NT2/D1 (cell line): ENCODE data around the gene ATP8B4.

ENCODE experiments used
- DNase-seq: peaks from one replicate; pipeline ENCODE4 v3.0.0-alpha.2; 2011; ENCODE audit warnings: low read depth, low spot score
- H3K27me3 ChIP-seq: 2 replicates; pipeline ENCODE4 v1.6.0; 2011; ENCODE audit warnings: mild to moderate bottlenecking; ENCODE audit not compliant: insufficient read length, insufficient read depth
- H3K36me3 ChIP-seq: 2 replicates; pipeline ENCODE4 v1.6.1; 2011; ENCODE audit warnings: mild to moderate bottlenecking, low read length, mixed read lengths; ENCODE audit not compliant: insufficient read depth, insufficient read length
- H3K4me1 ChIP-seq: 2 replicates; pipeline ENCODE4 v1.5.1; 2011; ENCODE audit not compliant: insufficient read depth, insufficient read length
- H3K4me3 ChIP-seq: 2 replicates; pipeline ENCODE4 v1.5.1; 2011; ENCODE audit warnings: low read depth; ENCODE audit not compliant: insufficient read length
- H3K9ac ChIP-seq: 2 replicates; pipeline ENCODE4 v1.6.0; 2011; ENCODE audit warnings: low read depth; ENCODE audit not compliant: insufficient read length
- H3K9me3 ChIP-seq: 2 replicates; pipeline ENCODE4 v1.5.1; 2011; ENCODE audit warnings: mild to moderate bottlenecking, low read length; ENCODE audit not compliant: insufficient read depth
- SUZ12 ChIP-seq: IDR thresholded peaks from 2 replicates; pipeline ENCODE4 v1.6.1; 2011; ENCODE audit not compliant: insufficient read length, insufficient read depth; ENCODE audit errors: extremely low read depth
- YY1 ChIP-seq: IDR thresholded peaks from 2 replicates; pipeline ENCODE4 v1.6.1; 2011; ENCODE audit not compliant: insufficient read length, insufficient read depth
- ZNF274 ChIP-seq: IDR thresholded peaks from 2 replicates; pipeline ENCODE4 v1.6.1; 2011; ENCODE audit warnings: mild to moderate bottlenecking, low read depth, low read length

The ATP8B4 gene

DNA sequence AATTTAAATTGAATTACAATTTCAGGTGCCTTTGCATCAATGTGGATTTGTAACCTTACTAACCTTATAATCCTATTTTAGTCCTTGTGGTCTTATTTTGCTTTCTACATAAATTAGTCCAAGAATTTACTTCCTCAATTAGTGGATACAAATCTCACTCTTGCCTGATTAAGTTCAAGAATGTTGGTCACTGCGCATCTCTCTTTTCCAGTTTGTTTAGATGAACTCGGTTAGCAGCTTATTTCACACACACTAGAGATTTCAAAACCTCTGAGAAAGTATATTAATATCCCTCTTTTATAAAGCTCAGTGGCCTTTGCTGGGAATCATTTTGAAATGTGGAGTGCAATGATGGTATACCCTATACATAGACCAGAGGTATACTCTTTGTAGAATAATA is 254.8 kb downstream of the ATP8B4 start:
- Histone ChIP-seq H3K4me1 (no peaks in the 10 kb centered on the region), H3K9me3 (peaks cover 11% of the 10 kb centered on the region; the same call in 1 of the 2 replicates), H3K4me3 (no peak overlapping the region), H3K27me3 (no peaks in the 10 kb centered on the region), H3K9ac (no peak overlapping the region), H3K36me3 (no peaks in the 10 kb centered on the region)
- no peak for DNase-seq
- TF ChIP-seq SUZ12 = no peak
- no peak for TF ChIP-seq ZNF274
- TF ChIP-seq YY1 = no peak

DNA sequence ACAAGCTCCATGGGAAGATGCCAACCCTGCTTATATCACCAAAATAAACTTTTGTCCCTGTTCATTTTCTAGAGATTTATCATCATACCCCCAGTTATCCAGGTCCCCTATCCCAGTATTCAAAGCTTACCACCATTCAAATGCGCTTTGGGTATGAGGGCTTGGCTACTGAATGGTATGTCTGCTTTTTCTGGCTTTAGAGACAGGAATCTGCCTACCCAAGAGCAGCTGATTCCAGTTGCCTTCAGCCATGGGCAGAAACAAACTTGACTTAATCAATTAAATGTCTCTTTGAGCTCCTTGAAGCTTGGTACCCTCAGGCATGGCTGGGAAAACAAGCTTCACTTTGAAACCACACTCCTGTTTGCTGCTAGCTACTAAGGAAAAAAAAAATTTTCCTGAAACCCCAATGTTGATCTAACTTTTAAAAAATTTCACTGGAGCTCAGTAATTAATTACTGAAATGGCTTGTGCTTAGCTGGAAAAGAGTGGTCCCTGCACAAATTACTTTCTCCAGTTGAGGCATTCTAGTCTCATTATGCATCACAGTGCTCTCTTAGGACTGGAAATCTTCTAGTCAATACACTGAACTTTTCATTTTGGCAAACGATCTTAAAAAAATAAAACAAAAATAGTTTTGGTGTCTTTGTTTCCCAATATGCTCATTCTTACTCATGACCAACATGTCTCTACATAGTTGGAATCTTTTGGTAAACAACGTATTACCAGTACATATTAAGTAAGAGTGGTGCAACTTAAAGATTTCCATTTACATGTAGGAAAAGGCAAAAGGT is 255.4 kb downstream of the ATP8B4 start:
- Histone ChIP-seq H3K36me3 (no peaks in the 10 kb centered on the region), H3K9me3 (peaks cover 11% of the 10 kb centered on the region; the same call in 1 of the 2 replicates), H3K4me3 (no peak overlapping the region), H3K27me3 (no peaks in the 10 kb centered on the region), H3K4me1 (no peaks in the 10 kb centered on the region), H3K9ac (no peak overlapping the region)
- TF ChIP-seq YY1 (no peak), ZNF274 (no peak), SUZ12 (no peak)
- no peak for DNase-seq

DNA sequence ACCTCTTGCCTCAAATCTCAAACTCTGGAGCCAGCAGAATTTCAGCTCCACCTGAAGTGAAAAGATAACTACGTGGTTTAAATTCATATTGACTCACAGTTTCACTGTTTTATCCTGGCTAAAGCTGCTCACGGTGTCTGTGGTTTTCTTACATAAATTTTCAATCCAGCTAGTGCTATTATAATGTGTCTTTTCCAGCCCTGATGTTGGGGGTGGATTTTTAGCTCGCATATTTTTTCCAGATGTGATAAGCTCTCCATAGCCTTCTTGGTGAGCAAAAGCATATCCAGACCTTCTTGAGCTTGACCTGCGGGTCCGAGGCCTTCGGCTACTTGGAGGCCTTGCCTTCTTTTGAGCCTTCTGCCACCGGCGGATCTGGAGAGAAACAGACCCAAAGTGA is 258.9 kb downstream of the ATP8B4 start:
- TF ChIP-seq SUZ12 (no peak), ZNF274 (no peak), YY1 (no peak)

DNA sequence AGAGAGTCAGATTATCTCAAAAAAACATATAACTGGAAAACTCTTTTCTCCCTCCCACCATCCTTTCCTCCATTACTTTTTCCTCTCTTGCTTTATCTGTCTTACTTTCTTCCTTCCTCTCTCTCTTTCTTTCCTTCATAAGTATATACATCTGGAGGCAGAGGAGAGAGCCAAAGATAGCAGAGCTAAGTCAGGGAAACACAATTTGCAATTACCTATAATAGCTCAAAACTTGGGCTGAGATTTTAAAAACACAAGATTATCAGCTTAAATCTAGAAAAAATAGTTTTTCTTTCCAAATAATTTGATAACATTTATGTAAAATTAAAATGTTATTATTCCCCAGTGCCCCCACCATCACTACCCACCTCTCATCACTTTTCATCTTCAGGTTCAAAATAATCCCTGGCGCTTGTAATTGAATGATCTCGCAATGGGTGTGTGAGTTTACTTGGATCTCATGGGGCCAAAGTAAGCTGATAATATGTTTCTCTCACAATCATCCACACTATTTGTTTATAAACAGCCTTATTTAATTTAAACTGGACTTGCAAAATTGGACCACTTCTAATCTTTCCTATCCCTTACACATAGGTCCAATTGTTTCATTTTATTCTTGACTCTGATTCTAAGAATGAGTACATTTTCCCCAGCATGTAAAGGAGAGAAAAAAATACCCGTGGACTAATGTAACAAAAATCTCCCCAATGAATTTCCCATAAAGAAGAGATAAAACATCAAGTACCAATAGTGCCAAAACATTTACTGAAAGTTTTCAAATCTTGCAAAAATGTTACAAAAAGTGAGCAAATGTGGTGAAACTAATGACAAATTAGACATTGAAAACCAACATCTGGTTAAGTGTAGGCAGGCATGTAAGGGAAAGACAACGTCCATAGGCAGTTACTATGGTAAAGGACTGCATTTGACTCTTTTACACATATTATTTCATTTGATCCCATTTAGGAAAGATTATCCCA is 261.2 kb downstream of the ATP8B4 start:
- Histone ChIP-seq H3K36me3 (no peaks in the 10 kb centered on the region), H3K4me1 (no peaks in the 10 kb centered on the region), H3K27me3 (no peaks in the 10 kb centered on the region), H3K4me3 (no peak overlapping the region), H3K9ac (no peak overlapping the region), H3K9me3 (no peaks in the 10 kb centered on the region)
- TF ChIP-seq SUZ12 = no peak
- TF ChIP-seq YY1 = no peak
- TF ChIP-seq ZNF274 = no peak
- DNase-seq = no peak

More for the DNA sequence above, 258.9 kb downstream of the ATP8B4 start:
- H3K27me3 ChIP-seq = no peaks in the 10 kb centered on the region
- no peak overlapping the region for H3K9ac ChIP-seq
- no peak for DNase-seq
- H3K4me3 ChIP-seq = no peak overlapping the region
- H3K9me3 ChIP-seq = no peaks in the 10 kb centered on the region
- H3K4me1 ChIP-seq = no peaks in the 10 kb centered on the region
- no peaks in the 10 kb centered on the region for H3K36me3 ChIP-seq

DNA sequence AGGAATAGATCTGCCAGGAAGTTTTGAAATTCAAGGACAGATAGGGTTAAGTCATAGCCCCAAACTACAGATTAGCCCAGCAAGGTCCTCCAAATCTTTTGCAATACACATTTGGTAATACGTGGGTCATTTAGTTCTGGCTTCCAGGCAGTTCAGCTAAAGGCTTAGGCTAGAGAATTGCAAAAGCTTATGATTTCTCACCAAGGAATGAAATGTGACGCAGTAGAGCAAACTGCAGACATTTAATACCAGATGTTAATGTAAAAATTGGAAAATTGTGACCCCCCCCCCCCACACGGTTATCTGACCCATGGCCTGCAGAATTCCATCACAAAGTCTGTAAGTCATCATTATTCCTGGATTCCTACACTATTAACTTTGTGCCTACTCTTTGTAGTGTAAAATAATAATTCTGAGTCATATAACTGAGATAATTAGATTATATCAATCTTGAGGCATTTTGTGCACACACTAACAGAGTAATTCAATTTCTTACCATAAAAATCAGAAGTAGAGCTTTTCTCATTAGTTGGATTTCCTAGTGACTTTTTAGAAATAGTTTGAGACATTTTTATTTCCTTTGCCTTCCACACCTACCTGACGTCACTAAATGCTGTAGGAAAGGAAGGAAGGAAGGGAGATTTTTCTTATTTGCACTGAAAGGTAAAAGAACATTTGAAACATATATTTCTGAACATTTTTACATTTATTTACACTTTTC is 263.0 kb downstream of the ATP8B4 start:
- no peak overlapping the region for H3K4me3 ChIP-seq
- DNase-seq = no peak
- H3K4me1 ChIP-seq = no peaks in the 10 kb centered on the region
- no peak for TF ChIP-seq ZNF274
- TF ChIP-seq SUZ12 = no peak
- no peak for TF ChIP-seq YY1
- H3K9ac ChIP-seq = no peak overlapping the region
- no peaks in the 10 kb centered on the region for H3K36me3 ChIP-seq
- no peaks in the 10 kb centered on the region for H3K9me3 ChIP-seq
- no peaks in the 10 kb centered on the region for H3K27me3 ChIP-seq

DNA sequence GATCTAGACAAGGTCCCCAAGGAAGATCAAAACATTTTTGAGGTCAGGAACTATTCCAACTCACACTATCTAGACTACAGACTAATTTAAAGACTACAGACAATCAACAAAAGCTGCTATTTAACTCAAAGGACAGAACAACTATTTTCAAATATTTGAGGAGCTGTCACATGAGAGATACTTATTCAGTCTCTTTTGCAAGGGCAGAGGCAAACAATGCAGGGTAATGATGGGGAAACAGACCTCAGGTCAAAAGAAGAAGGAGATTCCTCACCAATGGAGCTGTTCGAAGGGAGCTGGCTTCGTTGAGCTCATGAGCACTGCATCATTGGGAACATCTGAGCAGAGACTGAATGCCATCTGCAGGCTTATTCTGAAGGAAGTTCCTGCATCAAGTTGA is 266.3 kb downstream of the ATP8B4 start:
- DNase-seq = no peak
- Histone ChIP-seq H3K4me3 (no peak overlapping the region), H3K36me3 (no peaks in the 10 kb centered on the region), H3K27me3 (no peaks in the 10 kb centered on the region), H3K9me3 (no peaks in the 10 kb centered on the region), H3K9ac (no peak overlapping the region), H3K4me1 (no peaks in the 10 kb centered on the region)
- TF ChIP-seq ZNF274 = no peak
- TF ChIP-seq YY1 = no peak
- no peak for TF ChIP-seq SUZ12
